Measurements from ENCODE around the gene WDR46.

The WDR46 gene

DNA sequence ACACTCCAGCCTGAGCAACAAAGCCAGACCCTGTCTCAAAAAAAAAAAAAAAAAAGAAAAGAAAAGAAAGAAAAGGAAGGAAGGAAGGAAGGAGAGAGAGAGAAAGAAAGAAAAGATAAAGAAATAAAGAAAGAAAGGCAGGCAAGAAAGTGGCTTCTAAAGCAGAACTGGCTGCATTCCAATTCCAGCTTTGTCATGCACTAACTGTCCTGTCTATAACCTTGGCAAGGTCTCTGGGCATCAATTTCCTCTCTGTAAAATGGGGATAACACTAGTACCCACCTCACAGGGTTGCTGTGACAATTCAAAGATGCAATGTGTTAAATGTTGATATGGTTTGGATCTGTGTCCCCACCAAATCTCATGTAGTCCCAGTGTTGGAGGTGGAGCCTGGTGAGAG, 52.7 kb downstream of the WDR46 start:
- Histone ChIP-seq H3K4me1 (ENCODE audit: control insufficient read depth, low read length) (no peaks in the 10 kb centered on the region), H3K9me3 (ENCODE audit: control insufficient read depth, insufficient read depth, low read length) (no peaks in the 10 kb centered on the region), H3K27ac (ENCODE audit: low read depth, low read length) (no peak overlapping the region), H3K9me2 (replicated peaks; ENCODE audit: control insufficient read depth, low read length) (no peaks in the 10 kb centered on the region), H3K4me3 (ENCODE audit: low read length) (no peak overlapping the region), H3K36me3 (ENCODE audit: control insufficient read depth, low read length) (no peaks in the 10 kb centered on the region), H3F3A (ENCODE audit: control insufficient read depth, insufficient read depth) (no peaks in the 10 kb centered on the region), H3K27me3 (ENCODE audit: control insufficient read depth, low read length) (peaks cover 38% of the 10 kb centered on the region), H3K79me2 (ENCODE audit: control insufficient read depth, low read length) (no peaks in the 10 kb centered on the region), H4K20me1 (ENCODE audit: control insufficient read depth, insufficient read depth, low read depth, low read length) (no peaks in the 10 kb centered on the region), H3K4me2 (ENCODE audit: low read length) (no peak overlapping the region)
- TF ChIP-seq EZH2phosphoT487 (IDR thresholded peaks at IDR 0.05; ENCODE audit: borderline replicate concordance, low read length), result no peak
- no peak for TF ChIP-seq CTCF (IDR thresholded peaks at IDR 0.05; ENCODE audit: low read depth, low read length, poor library complexity, severe bottlenecking)

DNA sequence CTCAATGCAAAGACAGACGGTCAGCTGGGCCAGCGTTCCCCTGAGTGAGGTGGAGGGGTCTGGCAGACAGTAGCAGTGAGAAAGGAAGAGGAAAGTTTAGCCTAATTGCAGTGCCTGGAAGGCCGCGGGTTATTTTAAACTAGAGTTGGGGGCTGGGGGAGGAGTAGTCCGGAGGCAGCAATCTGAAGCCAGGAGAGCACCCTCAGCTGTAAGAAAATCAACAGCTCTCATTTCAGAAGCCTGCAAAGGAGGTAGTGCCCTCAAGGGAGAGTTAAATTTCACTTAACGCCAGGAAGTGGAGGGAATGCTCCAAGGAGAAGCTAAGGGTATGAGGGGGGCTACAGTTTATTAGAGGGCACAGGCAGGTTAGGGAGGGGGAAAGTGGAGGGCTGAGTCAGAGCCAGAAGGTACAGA, 53.8 kb downstream of the WDR46 start:
- TF ChIP-seq EZH2phosphoT487 (IDR thresholded peaks at IDR 0.05; ENCODE audit: borderline replicate concordance, low read length) (no peak), CTCF (IDR thresholded peaks at IDR 0.05; ENCODE audit: low read depth, low read length, poor library complexity, severe bottlenecking) (no peak)
- Histone ChIP-seq H3K79me2 (ENCODE audit: control insufficient read depth, low read length) (no peaks in the 10 kb centered on the region), H3K27ac (ENCODE audit: low read depth, low read length) (no peak overlapping the region), H3F3A (ENCODE audit: control insufficient read depth, insufficient read depth) (no peaks in the 10 kb centered on the region), H3K9me3 (ENCODE audit: control insufficient read depth, insufficient read depth, low read length) (no peaks in the 10 kb centered on the region), H3K4me1 (ENCODE audit: control insufficient read depth, low read length) (no peaks in the 10 kb centered on the region), H4K20me1 (ENCODE audit: control insufficient read depth, insufficient read depth, low read depth, low read length) (no peaks in the 10 kb centered on the region), H3K4me3 (ENCODE audit: low read length) (no peak overlapping the region), H3K36me3 (ENCODE audit: control insufficient read depth, low read length) (no peaks in the 10 kb centered on the region), H3K9me2 (replicated peaks; ENCODE audit: control insufficient read depth, low read length) (no peaks in the 10 kb centered on the region), H3K4me2 (ENCODE audit: low read length) (no peak overlapping the region), H3K27me3 (ENCODE audit: control insufficient read depth, low read length) (peaks cover 42% of the 10 kb centered on the region)
